Right lobe of liver (tissue), 4 donors: ENCODE measurements around the gene DUSP8.

Source experiments
- CTCF ChIP-seq, 4 donors: fragments of 200-600 bp in 3 of 4; fragments of 450-650 bp in 1 of 4; IDR thresholded peaks; one replicate each; pipeline versions ENCODE4 v1.5.1 to v1.8.0; 2016 to 2022; ENCODE audit warnings: antibody characterized with exemption in 4 of 4, mild to moderate bottlenecking in 2 of 4
- POLR2A ChIP-seq: fragments of 450-650 bp; IDR thresholded peaks from one replicate; pipeline ENCODE4 v1.6.1; 2017; ENCODE audit warnings: antibody characterized with exemption, mild to moderate bottlenecking
- donor health status: DM: no; HTN: no; CAD: no.
- donor health status: DM: no; HTN: no; CAD: no.
- donor health status: DM: no; HTN: yes; CAD: no.

DNA sequence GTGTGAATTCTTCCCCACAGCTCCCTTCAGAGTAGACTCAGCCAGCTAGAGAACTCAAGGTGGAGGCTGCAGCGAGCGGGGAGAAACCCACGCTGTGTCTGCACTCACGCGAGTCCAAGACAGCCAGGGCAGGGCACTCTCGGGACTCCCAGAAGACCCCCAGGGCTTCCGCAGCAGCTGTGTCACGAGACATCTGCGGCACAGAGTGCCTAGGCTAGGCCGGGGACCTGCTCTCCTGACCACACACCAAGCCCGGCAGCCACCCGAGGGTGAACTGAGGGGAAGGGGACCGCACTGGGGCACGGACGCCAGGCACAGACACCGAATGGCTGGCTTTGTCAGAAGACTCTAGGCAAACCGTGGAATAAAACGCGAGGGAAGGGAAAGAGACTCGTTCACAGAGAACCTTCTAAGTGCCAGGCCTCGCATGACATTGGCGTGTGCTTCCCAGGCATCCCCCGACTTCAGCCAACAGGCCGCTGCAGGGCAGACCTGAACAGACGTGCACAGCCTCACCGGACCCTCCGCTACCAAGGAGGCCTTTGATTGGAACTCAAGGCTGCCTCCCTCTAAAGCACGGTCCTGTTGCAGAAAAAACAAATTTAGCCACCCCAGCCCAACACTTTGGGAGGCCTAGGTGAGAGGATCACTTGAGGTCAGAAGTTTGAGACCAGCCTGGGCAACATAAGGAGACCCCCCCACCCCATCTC lies 67.3 kb downstream of the DUSP8 start:
- no peak for TF ChIP-seq CTCF (IDR thresholded peaks at IDR 0.05)
- TF ChIP-seq POLR2A: no peak
